GM18517 (cell line): ENCODE measurements around the gene MAEL.
A peak's percentile ranks its signal among the peaks of the same experiment; 100 is the strongest.
"Not testable (repeated sequence)": the region's sequence is repeated elsewhere in the genome, so short reads cannot be mapped to it uniquely, and the experiment has no call there.

Experiments
- ATAC-seq: cut with Tn5 transposase; IDR thresholded peaks from one replicate; pipeline ENCODE4 v1.9.1; 2021; ENCODE audit warnings: mild to moderate bottlenecking, moderate library complexity; ENCODE audit not compliant: unreplicated experiment

The MAEL gene

DNA sequence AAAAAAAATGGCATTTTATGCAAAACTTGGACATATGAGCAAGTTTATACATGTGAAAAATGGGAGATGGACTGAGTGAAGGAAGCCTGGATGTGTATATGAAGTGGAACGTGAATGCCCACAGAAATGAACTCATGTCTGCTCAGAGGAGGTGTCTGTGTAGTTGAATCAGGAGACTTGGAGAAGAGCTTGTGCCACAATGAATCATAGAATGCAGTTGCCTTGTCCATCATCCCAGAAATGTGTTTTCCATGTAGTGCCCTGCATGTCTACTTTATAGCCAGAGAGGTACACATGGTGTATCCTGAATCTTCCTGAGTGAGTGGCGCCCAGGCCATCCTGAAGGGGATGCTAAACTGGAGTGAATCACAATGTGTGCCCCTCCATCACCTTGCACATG, 11.1 kb upstream of the MAEL start:
- no peak for ATAC-seq

GRCh38 chr1:166978821-166979220, 10.3 kb upstream of the MAEL start:
- ATAC-seq = peak; percentile 40

GRCh38 chr1:166980383-166980782, 8.7 kb upstream of the MAEL start:
- no peak for ATAC-seq

DNA sequence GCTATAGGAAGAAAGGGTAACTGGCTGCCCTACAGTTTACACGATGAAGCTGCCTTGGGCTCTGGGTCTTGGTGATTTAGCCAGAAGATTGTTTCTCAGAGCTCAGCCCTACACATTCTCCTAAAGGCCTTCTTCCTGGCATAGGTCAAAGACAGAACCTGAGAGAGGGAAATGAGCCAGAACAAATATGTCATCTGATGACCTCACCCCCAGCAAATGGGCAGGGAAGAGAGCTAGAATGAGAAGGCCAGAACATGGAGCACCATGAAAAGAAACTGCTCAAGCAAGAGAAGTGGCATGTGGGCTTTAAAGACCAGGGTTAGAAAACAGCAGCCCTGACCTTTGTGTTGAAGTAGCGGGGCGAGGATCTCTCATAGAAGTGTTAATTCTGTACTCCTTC, 8.3 kb upstream of the MAEL start:
- no peak for ATAC-seq

GRCh38 chr1:166981589-166981988, 7.5 kb upstream of the MAEL start:
- ATAC-seq = no peak

GRCh38 chr1:166999075-166999474, 10.0 kb downstream of the MAEL start:
- ATAC-seq = peak; percentile 25

DNA sequence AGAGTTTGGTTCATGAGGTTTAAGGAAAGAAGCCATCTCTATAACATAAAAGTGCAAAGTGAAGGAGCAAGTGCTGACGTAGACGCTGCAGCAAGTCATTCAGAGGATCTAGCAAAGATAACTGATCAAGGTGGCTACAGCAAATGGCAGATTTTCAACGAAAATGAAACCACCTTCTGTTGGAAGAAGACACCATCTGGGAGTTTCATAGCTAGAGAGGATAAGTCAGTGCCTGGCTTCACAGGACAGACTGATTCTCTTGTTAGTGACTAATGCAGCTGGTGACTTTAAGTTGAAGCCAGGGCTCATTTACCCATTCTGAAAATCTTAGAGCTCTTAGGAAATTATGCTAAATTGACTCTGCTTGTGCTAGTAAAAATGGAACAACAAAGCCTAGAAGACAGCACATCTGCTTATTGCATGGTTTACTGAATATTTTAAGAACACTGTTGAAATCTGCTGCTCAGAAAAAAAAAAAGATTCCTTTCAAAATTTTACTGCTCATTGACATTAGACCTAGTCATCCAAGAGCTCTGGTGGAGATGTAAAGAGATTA, 10.5 kb downstream of the MAEL start:
- ATAC-seq = peak; percentile 67

DNA sequence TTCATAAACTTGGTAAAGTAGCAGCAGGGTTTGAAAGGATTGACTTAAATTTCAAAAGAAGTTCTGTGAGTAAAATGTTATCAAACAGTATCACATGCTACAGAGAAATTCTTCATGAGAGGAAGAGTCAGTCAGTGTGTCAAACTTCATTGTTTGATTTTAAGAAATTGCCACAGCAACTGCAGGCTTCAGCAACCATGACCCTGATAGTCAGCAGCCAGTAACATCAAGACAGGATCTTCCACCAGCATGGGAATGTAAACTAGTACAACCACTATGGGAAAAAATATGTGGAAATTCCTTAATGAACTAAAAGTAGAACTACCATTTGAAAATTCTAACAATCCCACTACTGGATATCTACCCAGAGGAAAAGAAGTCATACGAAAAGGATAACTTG, 11.5 kb downstream of the MAEL start:
- ATAC-seq = no peak

DNA sequence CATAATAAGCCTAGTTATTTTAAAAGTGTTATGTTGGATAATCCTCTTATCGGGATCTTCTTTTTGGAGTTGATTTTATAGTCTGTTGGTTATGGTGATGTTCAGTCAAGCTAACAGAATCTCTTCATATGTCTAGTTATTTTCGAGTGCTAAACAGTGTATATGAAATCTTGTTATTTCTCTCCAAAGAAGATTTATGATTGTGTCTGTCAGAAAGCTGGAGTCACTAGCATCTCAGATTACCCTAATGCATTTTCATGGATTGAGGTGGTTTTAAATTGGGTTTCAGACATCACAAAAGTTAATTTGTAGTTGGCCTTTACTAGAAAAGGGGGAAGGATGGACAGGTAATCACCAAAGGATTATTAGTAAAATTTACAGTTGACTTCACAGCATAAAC, 13.3 kb downstream of the MAEL start:
- no peak for ATAC-seq

- no peak for ATAC-seq
These were observed 14.6 kb downstream of the MAEL start for GRCh38 chr1:167003711-167004110.

DNA sequence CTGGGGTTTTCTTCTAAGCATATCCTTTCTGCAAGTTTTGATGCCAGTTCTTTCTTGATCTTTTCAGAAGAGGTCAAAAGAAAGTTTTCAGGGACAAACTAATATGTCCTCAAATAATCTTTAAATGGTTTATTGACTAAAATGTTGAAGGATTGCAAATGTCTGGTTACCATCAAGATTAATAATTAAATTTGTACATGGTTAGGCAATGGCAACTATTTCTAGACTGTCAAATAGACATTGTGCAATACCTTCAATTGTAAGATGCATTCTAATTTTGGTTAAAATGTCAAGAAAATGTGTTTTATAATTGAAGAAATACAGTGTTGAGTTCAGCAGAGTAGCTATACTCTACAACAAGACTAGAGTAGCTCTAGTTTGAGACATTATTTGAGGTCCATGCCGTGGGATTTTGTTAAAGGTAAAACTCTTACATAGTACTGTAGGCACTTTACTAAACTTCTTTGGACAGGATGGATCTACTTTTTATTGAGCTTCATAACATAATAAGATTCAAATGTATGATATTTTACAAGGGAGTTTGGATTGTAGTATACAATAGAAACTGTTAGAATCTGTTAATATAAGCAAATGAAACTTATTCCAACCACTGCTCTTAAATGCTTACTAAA, 22.6 kb downstream of the MAEL start:
- ATAC-seq = no peak

DNA sequence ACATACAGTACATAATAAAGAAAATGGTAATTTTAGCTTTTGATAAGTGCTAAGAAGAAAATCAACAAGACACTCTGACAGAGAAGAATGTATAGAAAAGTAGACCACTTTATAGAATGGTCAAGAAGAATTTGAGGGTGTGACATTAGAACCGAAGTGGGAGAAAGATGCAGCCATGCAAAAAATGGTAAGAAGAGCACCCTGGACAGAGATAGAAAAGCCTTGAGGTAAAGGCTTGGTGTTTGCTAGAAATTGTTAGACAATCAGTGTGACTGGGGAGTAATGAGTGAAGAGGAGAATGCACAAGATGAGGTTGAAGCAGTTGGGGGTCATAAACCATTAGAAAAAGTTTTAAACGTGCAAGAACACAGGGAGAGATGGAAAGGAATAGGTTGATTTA, 23.5 kb downstream of the MAEL start:
- ATAC-seq = no peak

DNA sequence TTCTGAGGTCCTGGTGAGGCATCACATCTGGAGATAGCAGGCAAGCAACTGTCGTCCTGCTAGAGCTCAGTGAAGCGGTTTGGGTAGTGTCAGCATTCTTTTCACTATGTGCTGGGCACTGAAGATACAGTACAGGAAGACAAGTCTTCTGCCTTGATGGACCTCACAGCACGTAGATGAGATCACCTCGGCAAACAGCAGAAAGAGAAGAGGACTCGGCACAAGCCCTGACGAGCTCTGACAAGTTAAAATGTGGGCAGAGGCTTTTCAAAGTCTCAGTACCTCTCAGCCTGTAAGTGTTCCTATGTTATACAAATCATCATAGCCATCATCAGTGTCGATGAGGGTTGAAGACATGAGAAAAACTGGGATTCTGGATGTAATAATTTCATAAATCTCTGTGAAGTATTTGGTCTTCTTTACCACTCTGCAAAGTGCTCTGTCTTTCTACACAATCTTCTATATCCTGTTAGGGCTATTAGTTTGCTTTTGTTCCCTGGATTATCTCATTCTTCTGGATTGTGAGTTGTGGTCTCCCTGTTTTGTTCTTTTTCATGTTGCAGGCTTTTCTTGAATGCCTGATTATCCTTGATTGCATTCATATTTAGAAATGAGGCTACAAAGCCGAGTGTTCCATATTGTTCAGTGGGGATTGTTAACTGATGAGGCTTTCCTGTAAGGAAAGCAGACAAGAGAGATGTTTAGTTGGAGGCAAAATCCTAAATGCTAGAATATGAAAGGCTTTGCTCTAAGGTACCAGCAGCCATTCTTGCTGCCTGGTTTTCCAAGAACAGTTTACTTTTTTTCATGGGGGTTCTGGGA, 24.2 kb downstream of the MAEL start:
- no peak for ATAC-seq

DNA sequence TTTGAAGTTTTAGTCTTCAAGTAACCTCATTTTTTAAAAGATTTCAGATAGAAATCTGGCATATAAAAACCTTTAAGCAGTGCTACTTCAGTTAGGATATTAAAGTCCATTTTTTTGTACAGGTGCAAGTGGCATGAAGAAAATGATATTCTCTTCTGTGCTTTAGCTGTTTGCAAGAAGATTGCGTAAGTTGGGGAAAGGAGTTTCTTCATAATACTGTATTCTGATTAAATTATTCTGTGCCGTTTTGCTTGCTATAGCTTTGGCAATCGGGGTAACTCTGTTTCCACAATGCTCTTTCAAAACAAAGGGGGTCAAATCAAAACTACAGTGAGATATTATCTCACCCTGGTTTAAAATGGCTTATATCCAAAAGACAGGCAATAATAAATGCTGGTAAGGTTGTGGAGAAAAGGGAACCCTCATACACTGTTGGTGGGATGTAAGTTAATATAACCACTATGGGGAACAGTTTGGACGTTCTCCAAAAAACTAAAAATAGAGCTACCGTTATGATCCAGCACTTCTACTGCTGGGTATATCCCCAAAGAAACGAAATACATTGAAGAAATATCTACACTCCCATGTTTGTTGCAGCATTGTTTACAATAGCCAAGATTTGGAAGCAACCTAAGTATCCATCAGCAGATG, 27.1 kb downstream of the MAEL start:
- ATAC-seq = no peak

GRCh38 chr1:167022384-167022783, 33.3 kb downstream of the MAEL start:
- no peak for ATAC-seq

DNA sequence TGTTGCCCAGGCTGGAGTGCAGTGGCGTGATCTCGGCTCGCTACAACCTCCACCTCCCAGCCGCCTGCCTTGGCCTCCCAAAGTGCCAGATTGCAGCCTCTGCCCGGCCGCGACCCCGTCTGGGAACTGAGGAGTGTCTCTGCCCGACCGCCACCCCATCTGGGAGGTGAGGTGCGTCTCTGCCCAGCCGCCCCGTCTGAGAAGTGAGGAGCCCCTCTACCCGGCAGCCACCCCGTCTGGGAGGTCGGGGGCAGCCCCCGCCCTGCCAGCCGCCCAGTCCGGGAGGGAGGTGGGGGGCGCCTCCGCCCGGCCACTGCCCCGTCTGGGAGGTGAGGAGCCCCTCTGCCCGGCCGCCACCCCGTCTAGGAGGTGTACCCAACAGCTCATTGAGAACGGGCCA, 40.5 kb downstream of the MAEL start:
- not testable (repeated sequence) for ATAC-seq

DNA sequence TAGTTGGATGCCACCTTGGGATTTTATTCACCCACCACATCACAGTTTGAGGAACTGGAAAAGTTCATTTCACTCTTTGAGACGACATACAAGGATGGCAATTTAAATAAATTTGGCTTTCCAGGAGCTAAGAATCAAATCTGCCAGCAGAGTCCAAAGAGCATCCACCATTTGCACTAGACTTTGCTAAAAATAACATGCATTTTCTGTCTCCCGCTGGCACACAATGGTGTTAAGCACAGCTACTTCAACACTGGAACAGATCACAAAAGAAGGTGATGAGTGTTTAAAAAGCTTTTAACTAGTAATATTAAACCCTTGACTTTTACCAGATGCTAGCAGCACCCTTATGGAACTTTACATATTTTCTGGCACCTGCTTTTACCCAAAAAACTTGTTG, 44.6 kb downstream of the MAEL start:
- ATAC-seq = no peak

DNA sequence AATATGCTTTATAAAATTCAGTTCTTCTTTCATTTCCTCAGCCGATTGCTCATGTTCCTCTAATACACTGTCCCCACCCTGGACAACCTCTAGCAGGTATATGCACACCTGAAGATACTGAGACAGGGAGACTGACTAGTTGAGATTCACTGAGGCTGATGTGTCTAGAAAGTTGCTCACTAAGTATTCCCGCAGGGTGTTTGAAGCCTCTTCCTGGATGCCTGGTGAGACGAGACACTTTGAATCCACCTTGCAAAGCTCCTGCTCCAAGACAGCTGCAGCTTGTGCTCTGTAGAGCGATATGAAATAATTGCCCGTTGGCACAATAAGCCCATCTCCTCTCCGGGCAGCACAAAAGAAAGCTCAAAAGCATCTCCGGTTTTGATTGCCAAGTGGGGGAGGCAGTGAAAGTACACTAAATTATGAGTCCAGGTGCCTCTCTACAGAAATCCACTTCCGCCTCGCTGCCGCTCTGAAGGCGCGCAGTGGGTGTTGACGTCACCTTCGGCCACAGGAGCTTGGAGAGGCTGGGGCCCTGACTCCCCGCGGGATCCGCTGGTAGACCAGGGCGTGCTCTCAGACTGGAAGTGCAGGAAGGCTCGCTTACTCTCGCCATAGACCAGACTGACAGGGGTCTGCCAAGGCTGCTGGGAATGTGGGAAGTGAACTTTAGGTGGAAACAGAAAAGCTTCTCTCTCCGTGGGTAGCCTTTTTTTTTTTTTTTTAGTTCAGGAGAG, 54.8 kb downstream of the MAEL start:
- ATAC-seq = peak; percentile 96

GRCh38 chr1:167051907-167052306, 62.8 kb downstream of the MAEL start:
- ATAC-seq = no peak

DNA sequence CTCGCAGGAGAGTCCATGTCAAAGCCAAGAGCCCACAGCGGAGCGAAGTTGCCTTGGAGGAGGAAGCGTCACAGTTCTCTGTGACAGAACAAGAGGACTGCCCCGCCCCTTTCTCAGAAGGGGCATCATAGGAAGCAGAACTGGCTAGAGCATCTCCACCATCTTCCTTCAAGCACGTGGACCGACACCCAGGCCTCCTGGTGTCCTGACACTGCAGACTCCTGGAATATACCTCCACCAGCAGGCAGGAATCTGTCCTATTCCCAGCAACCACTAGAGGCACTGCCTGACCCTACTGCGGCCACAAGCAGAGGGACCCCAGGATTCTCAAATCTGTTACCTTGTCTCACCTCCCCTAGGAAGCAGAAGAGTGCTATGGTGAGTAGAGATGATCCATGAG, 63.3 kb downstream of the MAEL start:
- no peak for ATAC-seq

GRCh38 chr1:167054531-167054930, 65.5 kb downstream of the MAEL start:
- ATAC-seq = no peak
